Gastrocnemius medialis (tissue), 4 donors: ENCODE data around the gene OOSP2.
"Not testable (repeated sequence)": the region's sequence is repeated elsewhere in the genome, so short reads cannot be mapped to it uniquely, and the experiment has no call there.

Experiments used
- POLR2A ChIP-seq, 2 donors: fragments of 450-650 bp; IDR thresholded peaks; one replicate each; pipeline ENCODE4 v1.6.1; 2017; ENCODE audit warnings: antibody characterized with exemption in 2 of 2, mild to moderate bottlenecking in 2 of 2, moderate library complexity in 2 of 2
- TF ChIP-seq, protein P1 (sequence below), 5 experiments: fragments of 450-650 bp in 3 of 5; fragments of 200-600 bp in 2 of 5; sonication (generic) in 2 of 5; IDR thresholded peaks in 4 of 5; conservative IDR thresholded peaks in 1 of 5; 1 replicate in 4 of 5; 2 replicates in 1 of 5; pipeline ENCODE4 v1.5.1; 2016 to 2019; ENCODE audit warnings: antibody characterized with exemption in 5 of 5, mild to moderate bottlenecking in 3 of 5, moderate library complexity in 3 of 5

DNA sequence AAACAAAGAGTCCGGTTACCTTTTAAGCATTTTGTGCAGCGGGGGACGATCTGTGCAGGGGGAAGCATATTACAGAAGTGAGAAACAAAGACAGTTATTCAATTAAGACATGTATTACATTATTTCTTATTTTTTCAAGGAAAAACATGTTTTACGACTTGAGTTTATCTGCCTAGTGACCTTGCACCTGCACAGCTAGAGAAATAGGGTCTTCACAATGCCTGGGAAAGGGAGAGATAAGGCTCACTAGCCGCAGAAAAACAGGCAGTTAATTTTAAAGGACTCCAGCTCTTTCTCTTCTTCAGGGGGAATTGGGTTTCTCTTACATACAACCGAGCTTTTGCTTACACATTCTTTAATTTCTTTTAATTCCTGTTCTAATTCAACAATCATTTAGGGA is 31.4 kb downstream of the OOSP2 start:
- TF ChIP-seq POLR2A (IDR thresholded peaks at IDR 0.05), result not testable (repeated sequence)
- TF ChIP-seq, protein P1, sequence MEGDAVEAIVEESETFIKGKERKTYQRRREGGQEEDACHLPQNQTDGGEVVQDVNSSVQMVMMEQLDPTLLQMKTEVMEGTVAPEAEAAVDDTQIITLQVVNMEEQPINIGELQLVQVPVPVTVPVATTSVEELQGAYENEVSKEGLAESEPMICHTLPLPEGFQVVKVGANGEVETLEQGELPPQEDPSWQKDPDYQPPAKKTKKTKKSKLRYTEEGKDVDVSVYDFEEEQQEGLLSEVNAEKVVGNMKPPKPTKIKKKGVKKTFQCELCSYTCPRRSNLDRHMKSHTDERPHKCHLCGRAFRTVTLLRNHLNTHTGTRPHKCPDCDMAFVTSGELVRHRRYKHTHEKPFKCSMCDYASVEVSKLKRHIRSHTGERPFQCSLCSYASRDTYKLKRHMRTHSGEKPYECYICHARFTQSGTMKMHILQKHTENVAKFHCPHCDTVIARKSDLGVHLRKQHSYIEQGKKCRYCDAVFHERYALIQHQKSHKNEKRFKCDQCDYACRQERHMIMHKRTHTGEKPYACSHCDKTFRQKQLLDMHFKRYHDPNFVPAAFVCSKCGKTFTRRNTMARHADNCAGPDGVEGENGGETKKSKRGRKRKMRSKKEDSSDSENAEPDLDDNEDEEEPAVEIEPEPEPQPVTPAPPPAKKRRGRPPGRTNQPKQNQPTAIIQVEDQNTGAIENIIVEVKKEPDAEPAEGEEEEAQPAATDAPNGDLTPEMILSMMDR (IDR thresholded peaks at IDR 0.05 in 4 of 5, conservative IDR thresholded peaks at IDR 0.05 in 1 of 5), result not testable (repeated sequence)
